Muscle of arm (tissue), 12 donors: ENCODE data around the gene RAB28. TPM values are rescaled to one million over a fixed set of nuclear protein-coding genes. Genes with fewer than 3 reads are reported as not detected.

Experiments
- DNase-seq: peaks from one replicate; pipeline ENCODE4 v3.0.0-alpha.2; 2013
- polyA plus RNA-seq, 12 donors: library from polyadenylated mRNA; unstranded; fragments of 120-200 nt; gene quantifications; one replicate each; pipeline ENCODE4 v1.2.1, GENCODE V29; 2013; ENCODE audit not compliant: insufficient read length in 12 of 12

RAB28 gene
- polyA plus RNA-seq, 12 donors: 13.4 to 22.8 (median 18.8) TPM; not detected in 1

GRCh38 chr4:13384055-13384454 lies 100.1 kb downstream of the RAB28 start:
- DNase-seq: no peak

GRCh38 chr4:13378973-13379759 lies 105.0 kb downstream of the RAB28 start:
- no peak for DNase-seq

- no peak for DNase-seq
Measured at GRCh38 chr4:13371048-13371447, 113.1 kb downstream of the RAB28 start.

GRCh38 chr4:13368217-13368616 lies 115.9 kb downstream of the RAB28 start:
- DNase-seq: no peak

GRCh38 chr4:13367691-13368090 lies 116.4 kb downstream of the RAB28 start:
- DNase-seq: no peak

- no peak for DNase-seq
Measured at GRCh38 chr4:13367244-13367643, 116.9 kb downstream of the RAB28 start.

- no peak for DNase-seq
Measured at GRCh38 chr4:13365195-13365594, 118.9 kb downstream of the RAB28 start.

- DNase-seq: no peak
Measured at GRCh38 chr4:13364653-13365052, 119.5 kb downstream of the RAB28 start.

- no peak for DNase-seq
Measured at GRCh38 chr4:13364172-13364571, 120.0 kb downstream of the RAB28 start.

GRCh38 chr4:13359809-13360208 lies 124.3 kb downstream of the RAB28 start:
- DNase-seq: no peak

- no peak for DNase-seq
Measured at GRCh38 chr4:13355111-13355880, 128.8 kb downstream of the RAB28 start.

GRCh38 chr4:13349096-13349495 lies 135.0 kb downstream of the RAB28 start:
- DNase-seq: no peak

- DNase-seq: no peak
Measured at GRCh38 chr4:13348216-13348615, 135.9 kb downstream of the RAB28 start.

GRCh38 chr4:13347517-13348125 lies 136.5 kb downstream of the RAB28 start:
- no peak for DNase-seq

GRCh38 chr4:13344216-13344615 lies 139.9 kb downstream of the RAB28 start:
- DNase-seq: no peak

GRCh38 chr4:13340672-13341071 lies 143.5 kb downstream of the RAB28 start:
- no peak for DNase-seq

- DNase-seq: no peak
Measured at GRCh38 chr4:13331827-13332226, 152.3 kb downstream of the RAB28 start.

- DNase-seq: no peak
Measured at GRCh38 chr4:13329963-13330362, 154.2 kb downstream of the RAB28 start.

- DNase-seq: no peak
Measured at GRCh38 chr4:13329340-13329850, 154.7 kb downstream of the RAB28 start.

GRCh38 chr4:13328591-13328990 lies 155.5 kb downstream of the RAB28 start:
- DNase-seq: no peak

GRCh38 chr4:13327991-13328390 lies 156.1 kb downstream of the RAB28 start:
- DNase-seq: no peak

GRCh38 chr4:13325744-13326143 lies 158.4 kb downstream of the RAB28 start:
- DNase-seq: no peak

- DNase-seq: no peak
Measured at GRCh38 chr4:13323921-13324320, 160.2 kb downstream of the RAB28 start.
